Effector memory CD4-positive, alpha-beta T cell (primary cell): ENCODE data around the gene OSMR.

ENCODE experiments used
- DNase-seq, 3 donors: peaks; one replicate each; pipeline ENCODE4 v3.0.0-alpha.2; 2020
- H3K27ac ChIP-seq: 2 replicates; pipeline ENCODE4 v1.7.0; 2013; ENCODE audit warnings: mild to moderate bottlenecking, low read length, moderate library complexity; ENCODE audit not compliant: insufficient read depth, poor library complexity, severe bottlenecking
- H3K27me3 ChIP-seq: replicated peaks from 2 replicates; pipeline ENCODE4 v1.7.0; 2013; ENCODE audit warnings: mild to moderate bottlenecking, low read length; ENCODE audit not compliant: insufficient read depth, control insufficient read depth, poor library complexity, severe bottlenecking
- H3K36me3 ChIP-seq: 2 replicates; pipeline ENCODE4 v1.7.0; 2013; ENCODE audit warnings: mild to moderate bottlenecking, low read length, moderate library complexity; ENCODE audit not compliant: control insufficient read depth, insufficient read depth
- H3K4me1 ChIP-seq: 2 replicates; pipeline ENCODE4 v1.7.0; 2013; ENCODE audit warnings: low read length, mild to moderate bottlenecking; ENCODE audit not compliant: control insufficient read depth, insufficient read depth, poor library complexity, severe bottlenecking
- H3K4me3 ChIP-seq: 2 replicates; pipeline ENCODE4 v1.7.0; 2013; ENCODE audit warnings: low read length, low read depth, mild to moderate bottlenecking; ENCODE audit not compliant: insufficient read depth, poor library complexity, severe bottlenecking
- H3K9me3 ChIP-seq: 2 replicates; pipeline ENCODE4 v1.7.0; 2013; ENCODE audit warnings: mild to moderate bottlenecking, low read length, moderate library complexity; ENCODE audit not compliant: control insufficient read depth

Gene OSMR

GRCh38 chr5:38830521-38831051 is 15.2 kb upstream of the OSMR start:
- no peaks in the 10 kb centered on the region for H3K36me3 ChIP-seq
- DNase-seq, result no peak
- no peaks in the 10 kb centered on the region for H3K4me1 ChIP-seq
- H3K4me3 ChIP-seq, result no peak overlapping the region
- no peaks in the 10 kb centered on the region for H3K27me3 ChIP-seq
- no peak overlapping the region for H3K27ac ChIP-seq
- no peaks in the 10 kb centered on the region for H3K9me3 ChIP-seq

DNA sequence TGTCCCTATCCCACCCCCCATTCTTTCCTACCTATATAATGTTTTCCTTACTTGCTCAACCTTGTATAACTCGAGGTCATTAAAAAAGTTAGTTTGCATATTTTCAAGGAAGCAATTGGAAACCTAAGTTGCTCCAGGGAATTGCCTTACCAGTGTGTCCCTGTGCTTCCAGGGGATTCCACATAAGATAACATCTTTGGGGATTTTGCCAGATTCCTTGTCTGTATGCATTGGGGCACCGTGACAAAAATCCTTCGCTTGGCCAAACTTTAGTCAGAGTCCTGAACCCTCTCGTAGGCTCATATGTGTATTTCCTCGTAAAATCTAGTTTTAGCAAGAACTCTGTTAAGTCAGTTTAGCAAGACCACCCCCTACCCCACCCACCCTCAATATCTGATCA is 14.7 kb upstream of the OSMR start:
- Histone ChIP-seq H3K4me1 (no peaks in the 10 kb centered on the region), H3K27ac (no peak overlapping the region), H3K36me3 (no peaks in the 10 kb centered on the region), H3K9me3 (no peaks in the 10 kb centered on the region), H3K4me3 (no peak overlapping the region), H3K27me3 (no peaks in the 10 kb centered on the region)
- no peak for DNase-seq

- Histone ChIP-seq H3K27me3 (no peaks in the 10 kb centered on the region), H3K27ac (no peak overlapping the region), H3K4me3 (no peak overlapping the region), H3K4me1 (no peaks in the 10 kb centered on the region), H3K9me3 (no peaks in the 10 kb centered on the region), H3K36me3 (no peaks in the 10 kb centered on the region)
- DNase-seq, result no peak
These were observed 13.9 kb upstream of the OSMR start for GRCh38 chr5:38831909-38832308.

DNA sequence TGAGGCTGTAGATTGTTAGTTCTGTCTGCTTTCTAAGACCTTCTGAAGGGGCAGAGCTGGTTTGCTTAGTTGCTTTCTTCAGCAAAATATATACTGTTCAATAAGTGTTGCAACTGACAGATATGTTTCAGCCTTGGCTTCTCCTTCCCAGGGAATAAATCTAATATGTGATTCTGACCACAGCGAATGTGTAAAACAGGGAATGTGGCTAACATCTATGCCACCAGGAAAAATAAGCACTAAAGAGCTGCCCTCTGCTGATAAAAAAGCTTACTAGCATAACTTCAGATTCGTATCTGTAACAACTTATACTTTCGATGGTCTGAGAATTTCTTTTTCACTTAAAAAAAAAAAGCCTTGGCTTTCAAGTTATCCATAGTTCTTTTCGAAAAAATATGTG is 13.0 kb upstream of the OSMR start:
- H3K27me3 ChIP-seq, result no peaks in the 10 kb centered on the region
- no peak overlapping the region for H3K27ac ChIP-seq
- H3K9me3 ChIP-seq, result no peaks in the 10 kb centered on the region
- no peak overlapping the region for H3K4me3 ChIP-seq
- H3K36me3 ChIP-seq, result no peaks in the 10 kb centered on the region
- no peaks in the 10 kb centered on the region for H3K4me1 ChIP-seq
- DNase-seq, result no peak

DNA sequence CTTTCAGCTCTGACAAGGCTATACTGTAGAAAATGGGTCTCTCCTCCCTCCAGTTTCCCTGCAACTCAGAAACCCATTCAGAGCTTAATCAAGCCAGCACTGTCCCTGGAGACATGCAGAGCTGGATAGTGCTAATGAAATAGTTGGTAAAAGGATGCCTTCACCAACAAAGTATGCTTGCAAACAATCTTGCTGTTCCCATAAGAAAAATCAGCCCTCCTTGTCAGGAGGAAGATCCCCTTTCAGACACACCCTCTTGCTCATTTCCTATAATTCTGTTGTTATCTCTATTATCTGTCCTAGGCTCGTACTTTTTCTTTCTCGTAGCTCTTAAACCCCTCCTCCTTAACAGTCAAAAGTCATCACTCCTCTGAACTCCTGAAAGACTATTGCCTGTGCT is 9.9 kb upstream of the OSMR start:
- DNase-seq, result no peak
- H3K27ac ChIP-seq, result no peak overlapping the region

GRCh38 chr5:38837416-38837815 is 8.4 kb upstream of the OSMR start:
- Histone ChIP-seq H3K27me3 (peaks cover 4% of the 10 kb centered on the region), H3K9me3 (no peaks in the 10 kb centered on the region), H3K4me3 (no peak overlapping the region), H3K36me3 (no peaks in the 10 kb centered on the region), H3K4me1 (no peaks in the 10 kb centered on the region), H3K27ac (no peak overlapping the region)
- no peak for DNase-seq

More for the DNA sequence above, 9.9 kb upstream of the OSMR start:
- no peaks in the 10 kb centered on the region for H3K4me1 ChIP-seq
- no peaks in the 10 kb centered on the region for H3K36me3 ChIP-seq
- H3K4me3 ChIP-seq, result no peak overlapping the region
- H3K9me3 ChIP-seq, result no peaks in the 10 kb centered on the region
- peaks cover 4% of the 10 kb centered on the region for H3K27me3 ChIP-seq

DNA sequence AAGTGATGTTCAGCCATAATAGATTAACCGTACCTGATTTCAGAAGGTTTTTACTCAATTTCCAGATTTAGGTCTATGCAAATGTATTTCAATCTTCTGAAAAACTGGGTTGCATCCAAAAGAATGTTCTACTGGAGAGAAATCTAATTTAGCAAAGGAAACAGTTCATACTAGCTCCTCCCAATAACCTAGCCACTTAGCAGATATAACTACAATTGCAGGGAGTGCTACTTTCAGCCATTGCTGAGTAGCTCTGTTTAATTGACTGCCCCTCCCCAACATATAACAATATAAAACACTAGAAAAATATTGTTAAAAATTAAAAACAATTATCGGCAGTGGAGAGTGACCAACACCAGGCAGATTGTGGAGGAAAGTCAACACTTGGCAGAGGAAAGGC is 7.9 kb upstream of the OSMR start:
- DNase-seq, result no peak
- Histone ChIP-seq H3K4me3 (no peak overlapping the region), H3K36me3 (no peaks in the 10 kb centered on the region), H3K27ac (no peak overlapping the region), H3K27me3 (peaks cover 4% of the 10 kb centered on the region), H3K9me3 (no peaks in the 10 kb centered on the region), H3K4me1 (no peaks in the 10 kb centered on the region)

DNA sequence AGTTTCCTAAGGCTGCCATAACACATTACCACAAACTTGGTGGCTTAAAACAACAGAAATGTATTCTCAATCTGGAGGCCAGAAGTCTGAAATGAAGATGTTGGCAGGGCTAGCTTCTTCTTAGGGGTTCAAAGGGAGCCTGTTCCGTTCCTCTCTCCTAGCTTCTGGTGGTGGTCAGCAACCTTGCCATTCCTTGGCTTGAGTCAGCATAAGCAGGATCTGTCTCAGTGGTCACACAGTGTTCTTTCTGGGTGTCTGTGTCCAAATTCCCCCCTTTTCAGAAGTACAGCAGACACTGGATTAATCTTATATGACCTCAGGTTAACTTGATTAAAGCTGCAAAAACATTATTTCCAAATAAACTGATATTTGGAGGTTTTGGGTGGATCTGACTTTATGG is 2.1 kb upstream of the OSMR start:
- no peak for DNase-seq
- Histone ChIP-seq H3K4me1 (peaks cover 4% of the 10 kb centered on the region), H3K27me3 (peaks cover 14% of the 10 kb centered on the region), H3K36me3 (no peaks in the 10 kb centered on the region), H3K9me3 (no peaks in the 10 kb centered on the region), H3K27ac (no peak overlapping the region), H3K4me3 (no peak overlapping the region)

DNA sequence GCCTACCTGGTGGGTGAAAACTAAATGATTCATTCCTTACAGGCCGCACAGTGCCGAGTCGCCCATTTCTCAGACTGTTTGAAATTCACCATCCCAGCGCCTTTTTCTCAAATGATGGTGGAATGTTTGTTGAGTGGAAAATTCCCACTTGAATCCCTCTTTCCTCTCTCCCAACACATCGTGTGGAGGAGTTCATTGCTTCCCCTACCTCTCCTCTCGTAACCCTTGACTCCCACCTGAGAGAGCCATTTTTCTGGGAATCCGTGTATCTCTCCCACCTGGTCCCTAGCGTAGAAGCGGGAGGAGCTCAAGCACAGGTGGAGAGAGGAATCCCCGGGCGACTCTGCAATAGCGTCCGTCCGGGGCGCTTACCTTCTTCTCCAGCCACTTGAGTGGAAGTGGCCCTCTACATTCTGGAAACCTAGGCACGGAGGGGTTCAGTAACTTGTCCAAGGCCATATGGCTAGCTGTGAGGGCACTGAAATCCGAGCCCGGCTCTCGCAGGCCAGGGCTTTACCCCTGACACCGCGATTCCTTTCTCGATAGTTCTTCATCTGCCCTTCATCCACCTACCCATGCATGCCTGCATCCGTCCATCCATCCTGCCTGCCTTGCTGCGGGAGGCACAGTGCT is 683 bp downstream of the OSMR start:
- Histone ChIP-seq H3K9me3 (no peaks in the 10 kb centered on the region), H3K4me3 (no peak overlapping the region), H3K36me3 (no peaks in the 10 kb centered on the region), H3K4me1 (peaks cover 4% of the 10 kb centered on the region), H3K27me3 (peaks cover 18% of the 10 kb centered on the region), H3K27ac (no peak overlapping the region)
- DNase-seq, result no peak

DNA sequence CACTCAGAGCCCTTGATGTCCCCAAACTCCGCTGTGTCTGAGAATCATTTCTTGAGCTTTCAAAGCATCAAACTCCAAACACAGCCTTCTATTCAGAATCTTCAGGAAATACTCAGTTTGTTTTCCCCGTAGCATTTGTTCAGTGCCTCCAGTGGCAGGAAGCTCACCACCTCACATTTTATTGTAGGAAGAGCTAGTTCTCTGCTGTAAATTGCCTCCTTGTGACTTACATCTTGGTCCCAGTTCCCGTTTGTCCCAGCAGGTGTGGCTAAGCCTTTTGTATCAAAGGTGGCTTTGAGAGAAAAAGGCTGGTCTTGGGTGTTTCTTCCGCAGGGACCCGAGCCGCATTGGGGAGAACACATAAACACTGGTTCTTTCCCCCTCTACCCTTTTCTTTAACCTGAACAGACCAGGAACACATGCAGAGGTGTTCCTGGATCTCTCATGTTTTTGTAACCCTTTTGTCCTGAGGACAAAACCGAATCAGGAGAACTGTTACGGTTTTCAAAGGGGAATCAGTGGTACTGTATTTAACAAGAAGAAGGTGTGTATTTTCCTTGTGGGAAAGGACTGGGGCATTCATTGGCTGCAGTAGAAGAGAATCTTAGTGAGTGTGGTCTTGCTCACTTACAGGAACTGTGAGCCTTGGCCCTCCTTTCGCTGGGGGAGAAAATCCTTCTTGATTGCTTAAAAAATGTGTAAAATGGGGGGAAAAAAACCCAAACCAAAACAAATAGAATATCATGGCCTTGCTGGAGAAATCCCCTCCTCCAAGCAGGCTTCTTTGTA is 1.9 kb downstream of the OSMR start:
- H3K36me3 ChIP-seq, result no peaks in the 10 kb centered on the region
- H3K27ac ChIP-seq, result no peak overlapping the region
- no peak overlapping the region for H3K4me3 ChIP-seq
- H3K27me3 ChIP-seq, result peaks cover 18% of the 10 kb centered on the region
- H3K9me3 ChIP-seq, result no peaks in the 10 kb centered on the region
- no peak for DNase-seq
- H3K4me1 ChIP-seq, result peaks cover 4% of the 10 kb centered on the region
